ENCODE results near the gene ARF1.

DNA sequence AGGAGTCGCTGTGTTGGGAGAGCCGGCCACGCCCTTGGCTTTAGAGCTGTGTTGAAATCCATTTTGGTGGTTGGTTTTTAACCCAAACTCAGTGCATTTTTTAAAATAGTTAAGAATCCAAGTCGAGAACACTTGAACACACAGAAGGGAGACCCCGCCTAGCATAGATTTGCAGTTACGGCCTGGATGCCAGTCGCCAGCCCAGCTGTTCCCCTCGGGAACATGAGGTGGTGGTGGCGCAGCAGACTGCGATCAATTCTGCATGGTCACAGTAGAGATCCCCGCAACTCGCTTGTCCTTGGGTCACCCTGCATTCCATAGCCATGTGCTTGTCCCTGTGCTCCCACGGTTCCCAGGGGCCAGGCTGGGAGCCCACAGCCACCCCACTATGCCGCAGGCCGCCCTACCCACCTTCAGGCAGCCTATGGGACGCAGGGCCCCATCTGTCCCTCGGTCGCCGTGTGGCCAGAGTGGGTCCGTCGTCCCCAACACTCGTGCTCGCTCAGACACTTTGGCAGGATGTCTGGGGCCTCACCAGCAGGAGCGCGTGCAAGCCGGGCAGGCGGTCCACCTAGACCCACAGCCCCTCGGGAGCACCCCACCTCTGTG lies 15.9 kb downstream of the ARF1 start:
- TF ChIP-seq ZNF174 (tag by site-specific recombination; IDR thresholded peaks at IDR 0.05) (no peak), CTCF (tag by site-specific recombination; IDR thresholded peaks at IDR 0.05) (no peak), ZBTB49 (tag by site-specific recombination; IDR thresholded peaks at IDR 0.05; ENCODE audit: low read depth) (no peak), ZNF214 (tag by site-specific recombination; IDR thresholded peaks at IDR 0.05; ENCODE audit: borderline replicate concordance) (no peak), ZNF76 (tag by site-specific recombination; IDR thresholded peaks at IDR 0.05; ENCODE audit: borderline replicate concordance, low read depth) (no peak), PRDM10 (tag by site-specific recombination; IDR thresholded peaks at IDR 0.05) (no peak), KLF9 (tag by site-specific recombination; IDR thresholded peaks at IDR 0.05; ENCODE audit: low read depth) (no peak), ZBTB17 (tag by site-specific recombination; IDR thresholded peaks at IDR 0.05) (no peak), KLF16 (tag by site-specific recombination; IDR thresholded peaks at IDR 0.05) (no peak), ZNF529 (tag by site-specific recombination; IDR thresholded peaks at IDR 0.05; ENCODE audit: insufficient replicate concordance) (no peak), ZNF274 (IDR thresholded peaks at IDR 0.05; ENCODE audit: low read length) (no peak), ZNF274 (tag by site-specific recombination; IDR thresholded peaks at IDR 0.05; ENCODE audit: borderline replicate concordance) (no peak)

Data from HEK293 (cell line).